ENCODE data around the gene PRRT1B.
A peak's percentile ranks its signal among the peaks of the same experiment; 100 is the strongest.

- peak; percentile 98 to 99 for TF ChIP-seq RAD21 (conservative IDR thresholded peaks at IDR 0.05 in 1 of 2, IDR thresholded peaks at IDR 0.05 in 1 of 2)
- TF ChIP-seq ELK1 (IDR thresholded peaks at IDR 0.05; ENCODE audit: low read depth, low read length): no peak
- TF ChIP-seq ESRRA (IDR thresholded peaks at IDR 0.05; ENCODE audit: borderline replicate concordance, low read length): no peak
- TF ChIP-seq, protein P1, sequence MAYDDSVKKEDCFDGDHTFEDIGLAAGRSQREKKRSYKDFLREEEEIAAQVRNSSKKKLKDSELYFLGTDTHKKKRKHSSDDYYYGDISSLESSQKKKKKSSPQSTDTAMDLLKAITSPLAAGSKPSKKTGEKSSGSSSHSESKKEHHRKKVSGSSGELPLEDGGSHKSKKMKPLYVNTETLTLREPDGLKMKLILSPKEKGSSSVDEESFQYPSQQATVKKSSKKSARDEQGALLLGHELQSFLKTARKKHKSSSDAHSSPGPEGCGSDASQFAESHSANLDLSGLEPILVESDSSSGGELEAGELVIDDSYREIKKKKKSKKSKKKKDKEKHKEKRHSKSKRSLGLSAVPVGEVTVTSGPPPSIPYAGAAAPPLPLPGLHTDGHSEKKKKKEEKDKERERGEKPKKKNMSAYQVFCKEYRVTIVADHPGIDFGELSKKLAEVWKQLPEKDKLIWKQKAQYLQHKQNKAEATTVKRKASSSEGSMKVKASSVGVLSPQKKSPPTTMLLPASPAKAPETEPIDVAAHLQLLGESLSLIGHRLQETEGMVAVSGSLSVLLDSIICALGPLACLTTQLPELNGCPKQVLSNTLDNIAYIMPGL (CRISPR knock-in tag; IDR thresholded peaks at IDR 0.05; ENCODE audit: borderline replicate concordance): no peak
- TF ChIP-seq PHF8 (IDR thresholded peaks at IDR 0.05; ENCODE audit: borderline replicate concordance, low read depth): no peak
- TF ChIP-seq, protein P2, sequence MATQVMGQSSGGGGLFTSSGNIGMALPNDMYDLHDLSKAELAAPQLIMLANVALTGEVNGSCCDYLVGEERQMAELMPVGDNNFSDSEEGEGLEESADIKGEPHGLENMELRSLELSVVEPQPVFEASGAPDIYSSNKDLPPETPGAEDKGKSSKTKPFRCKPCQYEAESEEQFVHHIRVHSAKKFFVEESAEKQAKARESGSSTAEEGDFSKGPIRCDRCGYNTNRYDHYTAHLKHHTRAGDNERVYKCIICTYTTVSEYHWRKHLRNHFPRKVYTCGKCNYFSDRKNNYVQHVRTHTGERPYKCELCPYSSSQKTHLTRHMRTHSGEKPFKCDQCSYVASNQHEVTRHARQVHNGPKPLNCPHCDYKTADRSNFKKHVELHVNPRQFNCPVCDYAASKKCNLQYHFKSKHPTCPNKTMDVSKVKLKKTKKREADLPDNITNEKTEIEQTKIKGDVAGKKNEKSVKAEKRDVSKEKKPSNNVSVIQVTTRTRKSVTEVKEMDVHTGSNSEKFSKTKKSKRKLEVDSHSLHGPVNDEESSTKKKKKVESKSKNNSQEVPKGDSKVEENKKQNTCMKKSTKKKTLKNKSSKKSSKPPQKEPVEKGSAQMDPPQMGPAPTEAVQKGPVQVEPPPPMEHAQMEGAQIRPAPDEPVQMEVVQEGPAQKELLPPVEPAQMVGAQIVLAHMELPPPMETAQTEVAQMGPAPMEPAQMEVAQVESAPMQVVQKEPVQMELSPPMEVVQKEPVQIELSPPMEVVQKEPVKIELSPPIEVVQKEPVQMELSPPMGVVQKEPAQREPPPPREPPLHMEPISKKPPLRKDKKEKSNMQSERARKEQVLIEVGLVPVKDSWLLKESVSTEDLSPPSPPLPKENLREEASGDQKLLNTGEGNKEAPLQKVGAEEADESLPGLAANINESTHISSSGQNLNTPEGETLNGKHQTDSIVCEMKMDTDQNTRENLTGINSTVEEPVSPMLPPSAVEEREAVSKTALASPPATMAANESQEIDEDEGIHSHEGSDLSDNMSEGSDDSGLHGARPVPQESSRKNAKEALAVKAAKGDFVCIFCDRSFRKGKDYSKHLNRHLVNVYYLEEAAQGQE (IDR thresholded peaks at IDR 0.05): no peak
Observed at GRCh38 chr9:131590907-131591844, 45.9 kb downstream of the PRRT1B start.
